ENCODE measurements around the gene KCNT1.

GRCh38 chr9:135736272-135736978 is 34.4 kb downstream of the KCNT1 start:
- TF ChIP-seq CTCF (IDR thresholded peaks at IDR 0.05) (no peak), POLR2A (IDR thresholded peaks at IDR 0.05) (no peak)
